Upper lobe of left lung (tissue), 6 donors: ENCODE measurements around the gene RBSN. TPM values are rescaled to one million over a fixed set of nuclear protein-coding genes. Genes with fewer than 3 reads are reported as not detected.

Experiments
- ATAC-seq, 2 donors: fragments of 200-7000 bp; cut with Tn5 transposase; one replicate each; pipeline ENCODE4 v1.9.1; 2022; ENCODE audit warnings: mild to moderate bottlenecking in 2 of 2, moderate library complexity in 2 of 2; ENCODE audit not compliant: low FRiP score in 2 of 2
- DNase-seq, 2 donors: peaks; one replicate each; pipeline ENCODE4 v3.0.0-alpha.2; 2019 to 2020
- H3K27ac ChIP-seq, 4 donors: fragments of 200-600 bp; sonication (generic); one replicate each; pipeline ENCODE4 v1.5.1; 2016 to 2019
- H3K27me3 ChIP-seq, 4 donors: fragments of 200-600 bp; sonication (generic); one replicate each; pipeline ENCODE4 v1.5.1; 2017 to 2019
- H3K36me3 ChIP-seq, 4 donors: fragments of 200-600 bp; sonication (generic); one replicate each; pipeline ENCODE4 v1.5.1; 2016 to 2019
- H3K4me1 ChIP-seq, 4 donors: fragments of 200-600 bp; sonication (generic); one replicate each; pipeline ENCODE4 v1.5.1; 2018 to 2019
- H3K4me3 ChIP-seq, 4 donors: fragments of 200-600 bp; sonication (generic); one replicate each; pipeline ENCODE4 v1.5.1; 2017 to 2019; ENCODE audit warnings: mild to moderate bottlenecking in 2 of 4, moderate library complexity in 1 of 4
- H3K9me3 ChIP-seq, 4 donors: fragments of 200-600 bp; sonication (generic); one replicate each; pipeline ENCODE4 v1.5.1; 2018 to 2019
- EP300 ChIP-seq, 4 donors: sonication (generic); formaldehyde crosslinking; IDR thresholded peaks; one replicate each; pipeline ENCODE4 v1.5.1; 2017; ENCODE audit warnings: antibody characterized with exemption in 4 of 4, control low read depth in 2 of 4
- POLR2A ChIP-seq, 4 donors: fragments of 450-650 bp; IDR thresholded peaks; one replicate each; pipeline ENCODE4 v1.5.1; 2016 to 2017; ENCODE audit warnings: antibody characterized with exemption in 4 of 4, mild to moderate bottlenecking in 2 of 4
- POLR2AphosphoS5 ChIP-seq, 2 donors: sonication (generic); formaldehyde crosslinking; IDR thresholded peaks; one replicate each; pipeline ENCODE4 v1.5.1; 2017; ENCODE audit warnings: antibody characterized with exemption in 2 of 2
- WGBS, 2 donors: methylation state at CpG; one replicate each; pipeline ENCODE4 v1.1.5; 2017 to 2018; 5-methylcytosine and 5-hydroxymethylcytosine counted together
- total RNA-seq, 6 donors: library from RNA; depleted of rRNA in 4 of 6; stranded (reverse); fragments of >200 nt in 4 of 6; gene quantifications; one replicate each; pipeline versions ENCODE4 v1.1.0 to v1.2.1, GENCODE V29; 2016 to 2021
- TF ChIP-seq, protein P1 (sequence below), 6 experiments: fragments of 450-650 bp in 4 of 6; fragments of 200-600 bp in 2 of 6; sonication (generic) in 2 of 6; IDR thresholded peaks; one replicate each; pipeline ENCODE4 v1.5.1; 2016 to 2019; ENCODE audit warnings: antibody characterized with exemption in 6 of 6
- donor health status: DM: no; HTN: no; CAD: no; lungs with moderate emphysema.
- donor health status: DM: no; HTN: yes; CAD: no; lungs with severe emphysema.

The RBSN gene
- total RNA-seq, 6 donors from 2014 or later: 24.5 to 72.3 (median 29.0) TPM

DNA sequence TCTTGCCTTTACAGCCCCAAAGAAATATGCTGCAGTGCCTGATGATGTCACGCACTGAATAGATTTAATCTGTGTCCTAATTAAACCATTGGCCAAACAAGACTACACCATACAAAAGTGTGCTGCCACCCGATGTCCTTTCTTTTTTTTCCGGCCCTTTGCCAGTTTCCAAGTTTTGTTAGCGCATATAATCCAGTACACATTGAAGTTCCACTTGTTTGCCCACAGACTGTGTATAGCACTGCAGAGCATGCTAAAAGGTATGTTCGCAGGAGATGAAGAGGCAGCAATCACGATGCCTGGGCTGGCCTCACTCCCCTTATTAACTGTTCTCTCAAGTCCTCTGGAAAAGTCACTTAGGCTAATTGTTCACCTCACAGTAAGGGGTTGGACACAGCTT is 60.6 kb downstream of the RBSN start:
- Histone ChIP-seq H3K27ac (no peak overlapping the region), H3K27me3 (no peaks in the 10 kb centered on the region), H3K9me3 (no peaks in the 10 kb centered on the region), H3K36me3 (peaks cover 32 to 100% (median 70%) of the 10 kb centered on the region in 4 donors), H3K4me3 (no peak overlapping the region), H3K4me1 (peaks cover 0 to 4% (median 0%) of the 10 kb centered on the region in 4 donors)
- TF ChIP-seq, protein P1, sequence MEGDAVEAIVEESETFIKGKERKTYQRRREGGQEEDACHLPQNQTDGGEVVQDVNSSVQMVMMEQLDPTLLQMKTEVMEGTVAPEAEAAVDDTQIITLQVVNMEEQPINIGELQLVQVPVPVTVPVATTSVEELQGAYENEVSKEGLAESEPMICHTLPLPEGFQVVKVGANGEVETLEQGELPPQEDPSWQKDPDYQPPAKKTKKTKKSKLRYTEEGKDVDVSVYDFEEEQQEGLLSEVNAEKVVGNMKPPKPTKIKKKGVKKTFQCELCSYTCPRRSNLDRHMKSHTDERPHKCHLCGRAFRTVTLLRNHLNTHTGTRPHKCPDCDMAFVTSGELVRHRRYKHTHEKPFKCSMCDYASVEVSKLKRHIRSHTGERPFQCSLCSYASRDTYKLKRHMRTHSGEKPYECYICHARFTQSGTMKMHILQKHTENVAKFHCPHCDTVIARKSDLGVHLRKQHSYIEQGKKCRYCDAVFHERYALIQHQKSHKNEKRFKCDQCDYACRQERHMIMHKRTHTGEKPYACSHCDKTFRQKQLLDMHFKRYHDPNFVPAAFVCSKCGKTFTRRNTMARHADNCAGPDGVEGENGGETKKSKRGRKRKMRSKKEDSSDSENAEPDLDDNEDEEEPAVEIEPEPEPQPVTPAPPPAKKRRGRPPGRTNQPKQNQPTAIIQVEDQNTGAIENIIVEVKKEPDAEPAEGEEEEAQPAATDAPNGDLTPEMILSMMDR (IDR thresholded peaks at IDR 0.05): no peak
- TF ChIP-seq POLR2A (IDR thresholded peaks at IDR 0.05) (no peak), POLR2AphosphoS5 (IDR thresholded peaks at IDR 0.05) (no peak), EP300 (IDR thresholded peaks at IDR 0.05) (no peak)
- DNase-seq (no peak), ATAC-seq (no peak)
- WGBS, 2 donors: 94% methylated on average over 6 of the region's 6 CpGs

DNA sequence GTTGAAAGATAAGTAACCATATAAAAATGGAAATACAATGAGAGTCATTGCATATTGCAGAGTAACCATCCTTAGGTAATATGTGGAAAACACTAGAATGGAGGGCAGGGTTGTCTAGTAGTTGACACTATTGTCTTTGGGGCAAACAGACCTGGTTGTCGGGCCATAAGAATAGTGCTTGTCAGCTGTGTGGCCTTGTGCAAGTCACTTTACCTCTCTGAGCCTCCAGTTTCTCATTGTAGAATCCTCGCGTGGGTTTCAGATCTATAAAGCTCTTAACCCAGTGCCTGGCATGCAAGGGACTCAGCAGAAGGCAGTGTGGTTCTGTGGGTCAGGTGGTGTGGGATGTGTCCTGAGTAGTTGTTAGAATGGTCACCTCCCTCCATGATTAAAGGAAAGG is 65.8 kb downstream of the RBSN start:
- no peaks in the 10 kb centered on the region for H3K27me3 ChIP-seq
- H3K4me1 ChIP-seq: no peaks in the 10 kb centered on the region
- H3K4me3 ChIP-seq: no peak overlapping the region
- no peak for DNase-seq
- no peaks in the 10 kb centered on the region for H3K9me3 ChIP-seq
- H3K36me3 ChIP-seq: peaks cover 29 to 100% (median 86%) of the 10 kb centered on the region in 4 donors
- no peak overlapping the region for H3K27ac ChIP-seq
- TF ChIP-seq, protein P1 (IDR thresholded peaks at IDR 0.05): no peak
- no peak for TF ChIP-seq POLR2A (IDR thresholded peaks at IDR 0.05)
- TF ChIP-seq POLR2AphosphoS5 (IDR thresholded peaks at IDR 0.05): no peak
- TF ChIP-seq EP300 (IDR thresholded peaks at IDR 0.05): no peak
- no peak for ATAC-seq
- WGBS, 2 donors: 90 to 98% methylated on average over 1 to 3 of the region's 3 CpGs

DNA sequence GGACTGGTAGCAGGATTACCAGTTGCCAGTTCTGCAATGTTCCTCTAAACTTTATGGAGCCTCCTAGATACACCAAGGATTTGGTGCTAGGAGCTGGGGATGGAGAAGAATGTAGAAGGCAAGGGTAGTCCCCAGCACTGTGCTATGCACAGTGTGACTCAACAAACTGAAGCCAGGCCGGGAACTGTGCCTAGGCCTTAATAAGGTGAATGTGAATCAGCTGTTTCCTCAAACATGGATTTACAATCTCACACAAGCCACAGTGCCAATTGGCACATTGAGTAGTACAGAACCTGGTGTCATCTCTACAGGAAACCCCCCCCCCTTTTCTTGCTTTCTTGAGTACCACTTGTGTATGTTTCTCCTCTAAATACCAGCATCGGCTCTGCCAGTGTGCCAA is 66.3 kb downstream of the RBSN start:
- WGBS, 2 donors: 73 to 87% methylated on average over 2 of the region's 2 CpGs
- Histone ChIP-seq H3K4me1 (no peaks in the 10 kb centered on the region), H3K4me3 (no peak overlapping the region), H3K9me3 (no peaks in the 10 kb centered on the region), H3K36me3 (peaks cover 24 to 100% (median 86%) of the 10 kb centered on the region in 4 donors), H3K27ac (no peak overlapping the region), H3K27me3 (no peaks in the 10 kb centered on the region)
- TF ChIP-seq POLR2A (IDR thresholded peaks at IDR 0.05) (no peak), EP300 (IDR thresholded peaks at IDR 0.05) (no peak), POLR2AphosphoS5 (IDR thresholded peaks at IDR 0.05) (no peak)
- TF ChIP-seq, protein P1 (IDR thresholded peaks at IDR 0.05): no peak
- DNase-seq: no peak
- no peak for ATAC-seq

DNA sequence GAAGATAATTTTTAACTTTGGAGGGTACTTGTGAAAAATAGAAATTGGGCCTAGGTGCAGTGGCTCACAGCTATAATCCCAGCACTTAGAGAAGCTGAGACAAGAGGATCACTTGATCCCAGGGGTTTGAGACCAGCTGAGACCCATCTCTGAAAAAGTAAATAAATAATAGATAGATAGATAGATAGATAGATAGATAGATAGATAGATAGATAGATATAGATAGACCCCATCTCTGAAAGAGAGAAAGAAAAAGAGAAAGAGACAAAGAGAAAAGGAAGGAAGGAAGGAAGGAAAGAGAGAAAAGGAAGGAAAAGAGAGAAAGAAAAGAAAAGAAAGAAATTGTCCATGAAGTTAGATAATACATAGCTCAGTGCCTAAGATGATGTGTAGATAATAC is 69.3 kb downstream of the RBSN start:
- Histone ChIP-seq H3K9me3 (no peaks in the 10 kb centered on the region), H3K36me3 (peaks cover 22 to 99% (median 85%) of the 10 kb centered on the region in 4 donors), H3K4me3 (no peak overlapping the region), H3K4me1 (no peaks in the 10 kb centered on the region), H3K27me3 (no peaks in the 10 kb centered on the region), H3K27ac (no peak overlapping the region)
- ATAC-seq (no peak), DNase-seq (no peak)
- TF ChIP-seq POLR2AphosphoS5 (IDR thresholded peaks at IDR 0.05) (no peak), POLR2A (IDR thresholded peaks at IDR 0.05) (no peak), EP300 (IDR thresholded peaks at IDR 0.05) (no peak)
- TF ChIP-seq, protein P1 (IDR thresholded peaks at IDR 0.05): no peak

DNA sequence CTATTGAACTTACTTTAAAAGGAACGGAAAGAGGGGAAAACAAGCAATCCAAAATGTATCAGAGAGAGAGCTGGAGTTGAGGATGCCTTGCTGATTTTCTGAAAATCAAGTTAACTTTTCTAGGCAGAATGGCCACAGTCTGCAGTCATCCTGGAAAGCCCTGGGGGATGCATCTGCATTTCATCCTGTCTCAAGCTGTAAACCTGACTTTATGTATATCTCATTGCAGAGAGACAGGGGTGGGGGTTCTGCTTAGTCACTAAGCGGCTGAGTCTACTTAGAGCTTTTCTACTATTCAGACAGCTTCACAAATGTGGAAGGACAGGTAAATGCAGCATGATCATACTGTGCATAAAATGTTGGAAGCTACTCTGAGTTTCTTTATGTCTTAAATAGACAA is 75.2 kb downstream of the RBSN start:
- Histone ChIP-seq H3K9me3 (no peaks in the 10 kb centered on the region), H3K4me1 (no peaks in the 10 kb centered on the region), H3K27ac (no peak overlapping the region), H3K27me3 (no peaks in the 10 kb centered on the region), H3K36me3 (peaks cover 16 to 97% (median 78%) of the 10 kb centered on the region in 4 donors), H3K4me3 (no peak overlapping the region)
- DNase-seq (no peak), ATAC-seq (no peak)
- 91 to 94% methylated on average over 2 of the region's 2 CpGs for WGBS, 2 donors
- TF ChIP-seq, protein P1 (IDR thresholded peaks at IDR 0.05): no peak
- TF ChIP-seq EP300 (IDR thresholded peaks at IDR 0.05) (no peak), POLR2A (IDR thresholded peaks at IDR 0.05) (no peak), POLR2AphosphoS5 (IDR thresholded peaks at IDR 0.05) (no peak)
